Ovary (tissue), 9 donors: Measurements from ENCODE around the gene MICALL2. TPM values are rescaled to one million over a fixed set of nuclear protein-coding genes. Genes with fewer than 3 reads are reported as not detected.

Experiments used
- DNase-seq, 5 donors: peaks; one replicate each; pipeline ENCODE4 v3.0.0-alpha.2; 2019 to 2020
- H3K27ac ChIP-seq, 2 donors: fragments of 200-600 bp; one replicate each; pipeline versions ENCODE4 v1.5.1 to v1.8.0; 2019 to 2022
- H3K27me3 ChIP-seq: fragments of 200-600 bp; one replicate; pipeline ENCODE4 v1.8.0; 2022
- H3K36me3 ChIP-seq: fragments of 200-600 bp; sonication (generic); one replicate; pipeline ENCODE4 v1.5.1; 2019
- H3K4me1 ChIP-seq: one replicate; pipeline ENCODE4 v1.8.1; 2013; ENCODE audit warnings: mild to moderate bottlenecking, moderate library complexity; ENCODE audit not compliant: insufficient read depth
- H3K4me3 ChIP-seq: fragments of 200-600 bp; sonication (generic); one replicate; pipeline ENCODE4 v1.5.1; 2017
- H3K9me3 ChIP-seq, 2 donors: fragments of 200-600 bp in 1 of 2; sonication (generic) in 1 of 2; one replicate each; pipeline versions ENCODE4 v1.5.1 to v1.8.1; 2013 to 2019; ENCODE audit warnings: mild to moderate bottlenecking in 1 of 2, moderate library complexity in 1 of 2
- EP300 ChIP-seq: sonication (generic); formaldehyde crosslinking; IDR thresholded peaks from one replicate; pipeline ENCODE4 v1.6.1; 2017; ENCODE audit warnings: antibody characterized with exemption
- POLR2A ChIP-seq: fragments of 450-650 bp; IDR thresholded peaks from one replicate; pipeline ENCODE4 v1.6.1; 2017; ENCODE audit warnings: antibody characterized with exemption, mild to moderate bottlenecking, moderate library complexity
- WGBS, 3 donors: extraction: QIAGEN DNeasy Blood & Tissue Kit in 1 of 3; methylation state at CpG; one replicate each; pipeline versions ENCODE4 v1.1.5 to v1.1.7; 2013 to 2017; 5-methylcytosine and 5-hydroxymethylcytosine counted together
- intact Hi-C, 4 donors: fragments of 100-400 bp; cut with DNase I; formaldehyde crosslinking; loops; one replicate each; pipeline versions ENCODE4 v1.11.0 to v1.15.1; 2022 to 2023
- polyA plus RNA-seq, 2 donors: library from polyadenylated mRNA; stranded (reverse); fragments of 200-250 nt in 1 of 2; fragments of 350-450 nt in 1 of 2; fragmentation: Illumina TruSeq in 1 of 2; extraction: RNeasy Lipid Tissue Mini Kit (QIAGEN cat#74804) in 1 of 2; gene quantifications; one replicate each; pipeline ENCODE4 v1.2.3, GENCODE V29; 2013 to 2014
- total RNA-seq, 7 donors: library from RNA; depleted of rRNA in 2 of 7; stranded (reverse); fragments of >200 nt in 2 of 7; fragmentation: NEBNext Ultra II Directional in 3 of 7; extraction: Animal tissue kit (Norgen Biotek cat#: 25700) in 3 of 7; gene quantifications; one replicate each; pipeline versions ENCODE4 v1.1.0 to v1.2.4, GENCODE V29; 2016 to 2023
- TF ChIP-seq, protein P1 (sequence below), 3 donors: fragments of 450-650 bp in 2 of 3; fragments of 200-600 bp in 1 of 3; IDR thresholded peaks; one replicate each; pipeline versions ENCODE4 v1.5.1 to v1.8.0; 2016 to 2022; ENCODE audit warnings: antibody characterized with exemption in 3 of 3, mild to moderate bottlenecking in 1 of 3
- donor health status: DM: no; HTN: no; CAD: no; lungs with moderate emphysema.
- donor health status: DM: no; HTN: no; CAD: no.
- donor health status: Bipolar disorder and iron deficiency.
- donor health status: DM: yes; HTN: yes; CAD: no.
- donor health status: DM: no; HTN: no; CAD: no.
- donor health status: DM: yes; HTN: yes; CAD: no.

The MICALL2 gene
- total and polyA plus RNA-seq, 9 donors: 0.95 to 13.4 (median 6.5) TPM

DNA sequence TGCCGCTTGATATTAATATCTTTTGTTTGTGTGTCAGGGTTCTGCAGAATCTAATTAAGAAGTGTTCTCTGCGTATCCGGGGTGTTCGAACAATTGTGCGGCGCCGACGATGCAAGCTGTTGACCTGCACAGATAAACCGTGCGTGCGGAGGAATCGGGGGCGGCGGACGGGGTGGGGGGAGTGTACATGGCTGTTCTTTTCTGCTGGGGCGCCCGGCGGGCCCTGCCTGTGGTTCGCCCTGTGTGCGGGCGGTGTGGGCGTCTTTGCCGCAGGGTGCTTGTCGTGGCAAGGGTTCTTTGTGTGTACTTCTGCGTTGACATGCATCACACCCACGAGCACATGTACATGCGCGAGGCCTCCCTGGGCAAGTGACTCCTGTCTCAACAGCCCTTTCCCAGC, 47.9 kb downstream of the MICALL2 start:
- no peaks in the 10 kb centered on the region for H3K27me3 ChIP-seq
- no peak for TF ChIP-seq EP300
- TF ChIP-seq, protein P1, sequence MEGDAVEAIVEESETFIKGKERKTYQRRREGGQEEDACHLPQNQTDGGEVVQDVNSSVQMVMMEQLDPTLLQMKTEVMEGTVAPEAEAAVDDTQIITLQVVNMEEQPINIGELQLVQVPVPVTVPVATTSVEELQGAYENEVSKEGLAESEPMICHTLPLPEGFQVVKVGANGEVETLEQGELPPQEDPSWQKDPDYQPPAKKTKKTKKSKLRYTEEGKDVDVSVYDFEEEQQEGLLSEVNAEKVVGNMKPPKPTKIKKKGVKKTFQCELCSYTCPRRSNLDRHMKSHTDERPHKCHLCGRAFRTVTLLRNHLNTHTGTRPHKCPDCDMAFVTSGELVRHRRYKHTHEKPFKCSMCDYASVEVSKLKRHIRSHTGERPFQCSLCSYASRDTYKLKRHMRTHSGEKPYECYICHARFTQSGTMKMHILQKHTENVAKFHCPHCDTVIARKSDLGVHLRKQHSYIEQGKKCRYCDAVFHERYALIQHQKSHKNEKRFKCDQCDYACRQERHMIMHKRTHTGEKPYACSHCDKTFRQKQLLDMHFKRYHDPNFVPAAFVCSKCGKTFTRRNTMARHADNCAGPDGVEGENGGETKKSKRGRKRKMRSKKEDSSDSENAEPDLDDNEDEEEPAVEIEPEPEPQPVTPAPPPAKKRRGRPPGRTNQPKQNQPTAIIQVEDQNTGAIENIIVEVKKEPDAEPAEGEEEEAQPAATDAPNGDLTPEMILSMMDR (IDR thresholded peaks at IDR 0.05): no peak
- no peak for TF ChIP-seq POLR2A

DNA sequence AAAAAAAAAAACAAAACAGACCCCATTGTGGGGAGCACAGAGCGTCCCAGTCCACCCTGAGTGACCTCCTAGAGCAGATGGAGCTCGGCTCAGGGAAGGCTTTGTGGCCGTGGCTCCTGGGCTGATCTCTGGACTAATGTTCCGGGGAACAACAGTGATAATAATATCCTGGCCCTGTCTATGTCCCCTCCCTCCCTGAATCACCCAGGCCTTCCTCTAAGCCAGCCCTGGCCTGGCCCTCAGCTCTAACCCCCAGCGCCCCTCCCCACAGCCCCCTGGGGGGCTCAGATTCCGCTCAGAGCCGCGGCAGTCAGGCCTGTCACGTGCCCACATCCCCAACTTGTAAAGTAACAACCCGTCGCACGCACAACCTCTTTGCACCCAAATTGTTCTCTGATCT, 48.3 kb downstream of the MICALL2 start:
- peaks cover 4% of the 10 kb centered on the region for H3K4me1 ChIP-seq
- H3K27me3 ChIP-seq: no peaks in the 10 kb centered on the region
- DNase-seq: no peak
- H3K9me3 ChIP-seq: no peaks in the 10 kb centered on the region
- H3K4me3 ChIP-seq: no peak overlapping the region
- WGBS, 3 donors: 45 to 52% (median 48%) methylated on average over 12 of the region's 12 CpGs
- intact Hi-C loops: no loop called here
- H3K27ac ChIP-seq: no peak overlapping the region
- no peaks in the 10 kb centered on the region for H3K36me3 ChIP-seq
- no peak for TF ChIP-seq POLR2A
- TF ChIP-seq, protein P1 (IDR thresholded peaks at IDR 0.05): no peak
- no peak for TF ChIP-seq EP300

More for the DNA sequence above, 47.9 kb downstream of the MICALL2 start:
- H3K27ac ChIP-seq: no peak overlapping the region
- no peak for DNase-seq
- H3K36me3 ChIP-seq: no peaks in the 10 kb centered on the region
- WGBS, 3 donors: 81 to 87% (median 83%) methylated on average over 28 of the region's 28 CpGs
- H3K4me3 ChIP-seq: no peak overlapping the region
- H3K9me3 ChIP-seq: no peaks in the 10 kb centered on the region
- intact Hi-C loops: no loop called here
- peaks cover 4% of the 10 kb centered on the region for H3K4me1 ChIP-seq

DNA sequence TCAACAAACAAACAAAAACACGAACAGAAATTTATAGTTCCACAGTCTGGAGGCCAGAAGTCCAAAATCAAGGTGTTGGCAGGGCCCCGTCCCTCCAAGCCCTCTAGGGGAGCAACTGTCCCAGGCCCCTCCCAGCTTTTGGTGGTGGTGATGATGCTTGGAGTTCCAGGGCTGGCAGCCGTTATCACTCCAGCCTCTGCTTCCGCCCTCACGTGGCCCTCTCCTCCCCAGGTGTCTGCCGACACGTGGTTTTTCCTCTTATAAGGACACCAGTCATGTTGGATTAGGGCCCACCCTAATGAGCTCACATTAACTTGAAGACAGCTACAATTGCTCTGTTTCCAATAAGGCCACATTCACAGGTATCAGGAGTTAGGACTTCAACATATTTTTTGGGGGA, 49.7 kb downstream of the MICALL2 start:
- no peaks in the 10 kb centered on the region for H3K36me3 ChIP-seq
- no peak for DNase-seq

DNA sequence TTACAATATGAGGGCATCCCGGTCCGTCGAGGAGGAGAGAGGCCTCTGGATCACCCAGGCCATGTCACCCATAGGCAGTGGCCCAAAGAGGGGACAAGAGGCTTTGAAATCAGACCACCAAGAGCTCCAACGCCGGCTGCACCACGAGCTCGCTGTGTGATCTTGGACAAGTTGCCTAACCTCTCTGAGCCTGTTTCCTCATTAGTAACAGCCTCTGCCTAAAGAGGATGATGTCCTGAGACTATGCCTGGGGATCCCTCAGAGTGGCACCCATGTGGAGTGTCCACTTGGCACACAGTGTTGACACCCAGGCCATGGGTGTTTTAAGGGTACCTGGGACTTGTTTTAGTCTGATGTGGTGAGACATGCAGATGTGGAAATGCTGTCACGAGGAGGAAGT, 50.8 kb downstream of the MICALL2 start:
- 64 to 78% (median 66%) methylated on average over 8 of the region's 8 CpGs for WGBS, 3 donors
- Histone ChIP-seq H3K4me3 (no peak overlapping the region), H3K4me1 (peaks cover 4% of the 10 kb centered on the region), H3K36me3 (no peaks in the 10 kb centered on the region), H3K27ac (no peak overlapping the region), H3K27me3 (no peaks in the 10 kb centered on the region), H3K9me3 (no peaks in the 10 kb centered on the region)
- DNase-seq: no peak
- intact Hi-C loops: no loop called here
- TF ChIP-seq POLR2A (no peak), EP300 (no peak)
- TF ChIP-seq, protein P1 (IDR thresholded peaks at IDR 0.05): no peak

More for the DNA sequence above, 49.7 kb downstream of the MICALL2 start:
- Histone ChIP-seq H3K4me1 (peaks cover 4% of the 10 kb centered on the region), H3K27ac (no peak overlapping the region), H3K27me3 (no peaks in the 10 kb centered on the region), H3K9me3 (no peaks in the 10 kb centered on the region), H3K4me3 (no peak overlapping the region)
- WGBS, 3 donors: 35 to 56% (median 39%) methylated on average over 7 of the region's 7 CpGs
- intact Hi-C loops: no loop called here
- TF ChIP-seq, protein P1 (IDR thresholded peaks at IDR 0.05): no peak
- TF ChIP-seq EP300: no peak
- no peak for TF ChIP-seq POLR2A

DNA sequence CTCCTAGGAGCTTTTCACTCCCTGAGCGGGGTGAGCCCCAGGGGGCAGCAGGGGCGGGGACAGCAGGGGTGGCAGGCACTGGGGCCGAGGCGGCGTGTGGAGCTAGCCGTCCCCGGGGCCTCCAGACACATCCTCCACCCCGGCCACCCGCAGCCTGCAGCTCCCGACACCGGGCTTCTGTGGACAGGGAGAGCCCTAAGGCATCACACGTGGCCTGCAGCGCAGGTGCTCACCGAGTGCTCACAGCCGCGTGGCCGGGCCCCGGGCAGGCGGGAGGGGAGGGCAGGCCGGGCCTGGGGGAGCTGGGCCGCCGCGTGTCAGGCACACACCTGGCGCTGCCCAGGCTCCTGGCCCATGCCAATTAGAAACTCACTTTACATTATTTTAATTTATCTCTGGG, 51.4 kb downstream of the MICALL2 start:
- Histone ChIP-seq H3K27ac (no peak overlapping the region), H3K4me3 (no peak overlapping the region), H3K36me3 (no peaks in the 10 kb centered on the region), H3K9me3 (no peaks in the 10 kb centered on the region), H3K27me3 (no peaks in the 10 kb centered on the region), H3K4me1 (peaks cover 4% of the 10 kb centered on the region)
- WGBS, 3 donors: 18 to 31% (median 21%) methylated on average over 24 of the region's 24 CpGs
- TF ChIP-seq POLR2A: no peak
- no peak for TF ChIP-seq EP300
- TF ChIP-seq, protein P1 (IDR thresholded peaks at IDR 0.05): no peak
- intact Hi-C loops: no loop called here
- DNase-seq: no peak
